ENCODE results near the gene AADAC.

DNA sequence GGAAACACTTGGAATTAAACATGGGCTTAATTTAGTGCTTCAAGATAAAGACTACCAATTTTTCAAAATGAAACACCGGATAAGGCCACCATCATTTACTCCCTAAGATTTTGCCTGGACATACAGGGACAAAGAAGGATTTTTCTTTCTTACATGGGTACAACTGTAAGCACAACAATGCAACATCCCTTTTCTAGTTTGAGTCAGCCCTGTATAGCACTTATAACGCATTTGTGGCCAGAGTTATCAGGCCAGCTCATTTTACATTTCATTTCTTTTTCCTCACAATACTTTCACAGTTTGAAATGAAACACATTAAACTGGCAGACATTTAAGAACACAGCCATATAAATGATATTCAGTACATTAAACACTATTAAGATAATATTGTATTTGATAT lies 49.7 kb downstream of the AADAC start:
- TF ChIP-seq, protein P1, sequence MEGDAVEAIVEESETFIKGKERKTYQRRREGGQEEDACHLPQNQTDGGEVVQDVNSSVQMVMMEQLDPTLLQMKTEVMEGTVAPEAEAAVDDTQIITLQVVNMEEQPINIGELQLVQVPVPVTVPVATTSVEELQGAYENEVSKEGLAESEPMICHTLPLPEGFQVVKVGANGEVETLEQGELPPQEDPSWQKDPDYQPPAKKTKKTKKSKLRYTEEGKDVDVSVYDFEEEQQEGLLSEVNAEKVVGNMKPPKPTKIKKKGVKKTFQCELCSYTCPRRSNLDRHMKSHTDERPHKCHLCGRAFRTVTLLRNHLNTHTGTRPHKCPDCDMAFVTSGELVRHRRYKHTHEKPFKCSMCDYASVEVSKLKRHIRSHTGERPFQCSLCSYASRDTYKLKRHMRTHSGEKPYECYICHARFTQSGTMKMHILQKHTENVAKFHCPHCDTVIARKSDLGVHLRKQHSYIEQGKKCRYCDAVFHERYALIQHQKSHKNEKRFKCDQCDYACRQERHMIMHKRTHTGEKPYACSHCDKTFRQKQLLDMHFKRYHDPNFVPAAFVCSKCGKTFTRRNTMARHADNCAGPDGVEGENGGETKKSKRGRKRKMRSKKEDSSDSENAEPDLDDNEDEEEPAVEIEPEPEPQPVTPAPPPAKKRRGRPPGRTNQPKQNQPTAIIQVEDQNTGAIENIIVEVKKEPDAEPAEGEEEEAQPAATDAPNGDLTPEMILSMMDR (IDR thresholded peaks at IDR 0.05) = no peak
- TF ChIP-seq POLR2A (IDR thresholded peaks at IDR 0.05) = no peak
